ELF-1 (cell line): ENCODE results near the gene TNFRSF14.
A peak's percentile ranks its signal among the peaks of the same experiment; 100 is the strongest.

ENCODE experiments used
- DNase-seq: peaks from one replicate; pipeline ENCODE4 v3.0.0-alpha.2; 2016; ENCODE audit warnings: low read depth, low spot score

Gene TNFRSF14

DNA sequence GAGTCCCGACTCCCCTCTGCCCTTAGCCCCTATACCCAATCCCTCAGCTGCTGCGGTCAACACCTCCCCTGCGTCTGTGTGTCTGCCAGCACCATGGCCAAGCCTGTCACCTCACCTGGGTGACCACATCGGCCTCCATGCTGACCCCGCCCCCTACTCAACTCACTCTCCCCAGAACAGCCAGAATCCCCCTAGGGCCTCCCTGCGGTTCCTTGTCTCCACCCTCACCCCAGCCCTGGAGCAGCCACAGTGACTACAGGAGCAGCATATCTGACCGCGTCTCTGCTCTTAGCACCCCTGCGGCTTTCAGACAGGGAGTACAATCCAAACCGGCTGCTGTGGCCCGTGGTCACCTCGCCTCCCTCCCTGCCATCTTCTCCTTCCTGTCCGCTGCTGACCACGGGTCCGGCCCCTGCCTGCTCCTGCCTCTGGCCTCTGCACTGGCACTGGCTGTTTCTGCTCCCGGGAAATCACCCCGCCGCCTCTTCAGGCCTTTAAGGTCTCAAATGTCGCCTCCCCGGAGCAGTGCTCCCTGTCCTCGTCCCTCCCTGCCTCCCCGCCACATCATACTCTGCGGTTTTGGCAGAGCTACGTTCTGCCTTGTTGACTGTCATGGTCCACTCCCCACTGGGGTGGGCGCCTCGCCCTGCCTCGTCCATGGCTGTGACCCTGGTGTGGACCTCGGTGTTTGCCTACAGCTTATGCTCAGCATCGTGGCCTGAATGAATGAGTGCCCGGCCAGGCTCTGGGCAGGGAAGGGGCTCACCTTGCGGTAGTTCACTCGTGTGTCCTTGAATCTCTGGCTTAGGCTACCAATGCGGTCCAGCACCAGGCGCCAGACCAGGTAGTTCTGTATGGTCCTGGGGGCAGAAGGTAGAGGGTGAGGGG, 41.5 kb downstream of the TNFRSF14 start:
- no peak for DNase-seq

DNA sequence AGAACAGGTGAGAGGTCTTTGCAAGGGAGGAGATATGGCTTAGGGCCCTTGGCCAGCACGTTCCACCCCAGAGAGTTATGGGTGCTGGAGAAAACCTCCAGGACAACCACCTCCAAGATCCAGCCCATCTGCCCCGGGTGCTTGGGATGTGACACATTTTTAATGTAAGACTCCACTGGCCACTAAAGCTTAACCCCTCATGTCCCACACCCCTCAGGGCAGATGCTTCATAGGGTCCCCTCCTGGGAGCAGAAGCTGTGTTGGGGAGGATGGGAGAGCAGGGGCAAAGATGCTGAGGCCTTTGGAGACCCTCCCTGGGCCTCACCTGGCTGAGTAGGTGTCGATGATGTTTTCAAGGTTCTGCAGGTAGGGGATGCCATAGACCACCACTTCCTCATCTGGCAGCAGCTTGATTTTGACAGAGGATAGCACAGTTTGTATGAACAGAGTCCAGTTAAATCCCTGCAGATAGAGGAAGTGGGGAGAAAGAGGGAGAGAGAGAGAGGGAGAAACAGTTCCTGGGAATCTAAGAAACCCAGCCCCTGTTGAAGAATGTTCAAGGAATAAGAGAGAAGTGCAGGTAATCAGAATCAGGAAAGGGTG, 42.3 kb downstream of the TNFRSF14 start:
- DNase-seq, result no peak

DNA sequence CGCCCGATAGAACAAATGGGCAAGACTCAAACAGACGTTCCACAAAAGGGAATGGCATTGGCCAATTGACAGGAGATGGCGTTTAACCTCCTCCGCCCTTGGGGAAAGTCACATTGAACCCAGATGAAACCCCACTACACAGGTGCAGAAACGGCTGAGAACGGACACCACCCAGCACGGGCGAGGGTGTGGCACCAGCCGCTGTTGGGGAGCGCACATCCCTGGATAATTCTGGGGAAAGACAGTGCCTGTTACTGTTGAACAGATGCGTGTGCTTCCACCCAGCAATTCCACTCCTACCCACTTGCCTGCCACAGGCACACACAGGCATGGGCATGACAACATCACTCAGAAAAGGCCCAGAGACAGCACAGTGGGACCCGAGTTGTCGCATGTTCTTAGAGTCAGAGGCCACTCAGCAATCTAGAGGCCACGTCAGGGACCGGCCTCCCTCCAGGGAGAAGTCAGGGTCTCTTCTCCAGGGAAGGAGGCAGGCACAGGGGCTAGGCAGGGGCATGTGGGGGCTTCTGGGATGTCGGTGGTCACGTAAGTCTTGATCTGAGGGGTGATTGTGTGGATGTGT, 45.6 kb downstream of the TNFRSF14 start:
- DNase-seq, result no peak

DNA sequence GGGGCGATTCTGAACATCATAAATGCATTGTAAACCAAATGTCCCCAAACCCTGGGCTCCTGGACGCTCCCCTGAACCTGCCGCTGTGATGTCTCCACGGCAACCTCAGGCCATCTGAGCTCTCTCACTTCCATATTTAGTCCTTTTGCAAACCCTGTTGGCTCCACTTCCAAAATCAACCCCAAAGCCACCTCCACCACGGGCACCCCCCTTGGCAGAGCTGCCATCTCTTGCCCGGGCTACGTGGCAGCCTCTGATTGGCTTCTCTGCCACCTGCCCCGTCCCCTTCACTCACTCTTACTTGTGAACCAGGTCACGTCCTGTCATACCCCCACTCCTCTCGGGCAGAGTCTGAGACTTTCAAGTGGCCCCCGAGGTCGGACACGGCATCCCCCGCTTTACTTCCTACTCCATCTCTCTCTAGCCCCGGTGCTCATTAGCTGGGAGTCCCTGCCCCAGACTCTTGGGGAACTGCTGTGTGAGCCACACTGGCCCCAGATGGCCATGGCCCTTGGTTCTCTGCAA, 46.2 kb downstream of the TNFRSF14 start:
- DNase-seq, result no peak

DNA sequence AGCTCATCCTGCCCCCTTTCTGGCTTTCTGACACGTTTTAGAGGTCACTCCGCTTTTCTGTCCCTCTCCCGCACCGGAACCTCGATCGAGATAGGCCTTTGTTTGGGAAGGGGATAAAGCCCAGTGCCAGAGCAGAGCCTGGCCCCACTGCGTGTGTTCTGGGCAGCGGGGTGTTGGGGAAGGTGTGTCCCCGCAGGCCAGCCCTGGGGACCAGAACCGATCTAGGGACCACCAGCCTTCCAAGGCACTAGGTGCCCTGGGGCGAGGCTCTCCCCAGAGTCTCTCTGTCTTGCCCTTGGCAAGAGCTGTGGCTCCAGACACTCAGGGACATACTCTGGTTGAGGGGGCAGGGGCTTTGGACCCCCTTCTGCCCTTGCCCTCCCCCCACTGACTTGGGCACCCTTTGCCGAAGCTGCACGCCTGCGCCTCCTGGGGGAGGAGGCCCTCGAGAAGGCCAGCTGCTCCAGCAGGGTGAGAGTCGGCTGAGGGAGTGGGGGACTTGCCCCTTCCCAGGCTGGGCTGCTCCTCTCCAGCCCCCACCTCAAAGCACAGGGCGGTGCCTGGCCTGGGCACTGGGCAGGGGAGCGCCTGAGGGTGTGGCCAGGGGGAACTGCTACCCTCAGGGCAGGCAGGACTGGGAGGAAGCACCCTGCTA, 46.8 kb downstream of the TNFRSF14 start:
- no peak for DNase-seq

DNA sequence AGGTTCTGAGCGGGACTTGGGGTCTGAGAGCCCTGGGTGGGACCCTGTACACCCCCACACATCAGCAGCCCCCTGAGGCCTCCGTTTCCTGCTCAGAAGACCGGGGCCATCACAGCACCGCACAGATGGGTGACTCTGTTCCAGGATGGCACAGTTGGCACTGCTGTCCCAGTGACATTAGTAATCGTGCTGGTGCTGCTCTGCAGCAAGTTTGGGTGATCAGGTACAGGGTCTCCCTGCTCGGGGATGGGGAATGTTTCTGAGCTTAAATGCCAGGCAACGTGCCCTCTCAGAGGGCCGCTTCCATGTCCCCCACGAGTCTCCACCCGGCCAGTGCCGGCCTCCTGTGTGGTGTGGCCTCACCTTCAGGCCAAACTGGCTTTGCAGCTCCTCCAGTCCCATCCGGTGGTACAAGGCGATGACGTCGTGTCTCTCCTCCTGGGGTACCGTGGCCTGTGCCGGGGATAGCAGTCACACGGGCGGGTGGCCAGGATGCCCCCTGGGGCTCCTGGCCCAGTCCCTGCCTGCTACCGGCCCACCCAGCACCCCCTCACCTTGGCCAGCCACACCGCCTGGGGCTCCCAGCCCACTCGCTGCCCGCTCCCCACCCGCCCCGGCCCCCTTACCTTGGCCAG, 47.5 kb downstream of the TNFRSF14 start:
- DNase-seq, result no peak

DNA sequence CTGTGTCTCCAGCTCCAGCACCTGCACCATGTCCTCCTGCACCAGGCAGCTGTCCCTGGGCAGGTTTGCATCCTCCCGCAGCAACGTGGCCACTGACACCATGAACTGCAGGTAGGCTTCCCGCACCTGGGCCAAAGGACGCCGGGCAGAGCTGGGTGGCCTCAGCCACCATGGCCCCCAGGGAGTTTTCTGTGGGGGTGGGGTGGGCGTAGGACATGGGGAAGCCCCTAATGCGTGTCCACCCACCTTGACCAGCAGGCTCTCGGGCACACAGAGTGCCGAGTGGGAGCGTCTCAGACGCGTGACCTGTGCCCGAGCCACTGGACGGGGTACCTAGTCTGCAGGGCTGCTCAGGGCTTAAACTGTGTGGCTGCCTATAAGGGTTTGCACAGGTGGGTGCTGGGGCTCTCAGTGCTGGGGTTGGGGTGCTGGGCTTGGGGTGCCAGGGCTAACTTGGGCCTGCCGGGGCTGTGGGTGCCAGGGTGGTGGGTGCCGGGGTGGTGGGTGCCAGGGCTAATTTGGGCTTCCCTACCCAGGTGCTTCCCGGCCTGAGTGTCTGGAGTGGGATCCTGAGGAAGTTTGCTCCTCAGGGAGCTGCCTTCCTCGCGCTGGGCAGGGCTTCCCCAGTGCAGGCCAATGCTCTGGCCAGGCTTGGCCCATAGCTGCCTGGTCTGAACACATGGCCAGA, 48.1 kb downstream of the TNFRSF14 start:
- no peak for DNase-seq

DNA sequence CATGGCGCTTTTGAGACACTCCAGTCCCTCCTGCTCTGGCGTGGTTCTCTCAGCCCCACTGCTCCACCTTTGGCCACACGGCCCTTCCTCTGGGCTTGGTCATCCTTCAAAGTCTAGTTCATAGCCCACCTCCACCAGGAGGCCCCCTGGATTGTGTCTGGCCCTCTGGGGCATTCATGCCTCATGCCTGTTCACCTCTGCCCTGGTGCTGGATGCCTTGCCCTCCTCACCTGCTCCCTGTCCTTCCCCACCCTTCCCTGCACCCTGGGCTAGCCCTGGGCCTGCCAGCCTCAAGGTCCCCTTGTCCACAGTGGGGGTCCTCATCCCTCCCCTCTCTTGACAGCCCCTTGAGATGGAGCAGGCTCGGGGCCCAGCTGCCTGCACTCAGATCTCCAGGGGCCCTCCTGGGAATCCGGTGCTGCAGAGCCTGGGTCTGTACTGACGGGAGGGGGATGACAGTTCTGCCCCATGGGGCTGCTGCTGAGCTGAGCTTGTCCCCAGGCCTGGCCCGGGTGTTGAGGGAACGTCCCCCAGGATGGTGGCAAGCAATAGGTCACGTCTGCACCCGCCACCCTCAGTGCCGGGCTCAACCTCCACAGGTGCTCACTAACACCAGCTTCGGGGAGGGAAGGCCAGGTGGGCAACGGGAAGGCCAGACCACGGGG, 48.8 kb downstream of the TNFRSF14 start:
- no peak for DNase-seq

DNA sequence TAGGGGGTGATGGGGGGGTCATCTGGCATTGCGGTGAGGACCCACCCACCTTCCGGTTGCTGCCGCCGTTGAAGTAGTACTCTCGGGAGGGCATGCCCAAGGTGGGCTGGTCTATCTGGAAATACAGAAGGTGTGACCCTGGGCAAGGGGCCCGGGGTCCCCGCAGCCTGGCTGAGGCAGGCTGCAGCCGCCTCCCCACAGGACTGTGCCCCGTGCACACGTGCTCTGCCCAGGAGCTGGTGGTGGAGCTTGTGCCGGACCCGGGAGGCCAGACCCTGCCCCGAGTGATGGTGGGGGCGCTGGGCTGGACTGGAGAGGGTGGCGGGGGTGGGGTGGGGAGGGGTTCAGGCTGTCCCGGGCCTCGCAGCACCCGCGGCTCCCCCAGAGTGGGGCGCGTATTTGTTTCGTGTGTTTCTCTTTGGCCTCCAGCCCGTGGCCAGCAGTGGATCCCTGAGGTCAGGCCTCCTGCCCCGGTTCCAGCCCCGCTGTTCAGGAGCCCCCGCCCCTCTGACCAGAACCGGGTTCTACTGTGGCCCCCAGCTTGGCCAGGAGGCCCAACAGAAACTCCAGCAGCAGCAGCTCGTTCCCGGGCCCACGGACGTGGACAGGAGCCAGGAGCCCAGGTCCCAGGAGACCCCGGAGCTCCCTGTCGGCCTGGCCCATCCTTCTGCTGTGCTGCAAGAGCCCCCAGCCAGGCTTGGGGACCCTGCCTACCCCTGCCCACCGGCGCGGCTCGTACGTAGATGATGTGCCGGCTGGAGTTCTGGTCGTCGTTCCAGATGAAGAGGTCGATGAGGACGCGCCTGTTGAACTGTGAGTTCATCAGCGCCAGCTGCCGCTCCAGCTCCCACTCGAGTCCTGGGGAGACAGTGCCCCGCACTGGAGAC, 49.6 kb downstream of the TNFRSF14 start:
- no peak for DNase-seq

DNA sequence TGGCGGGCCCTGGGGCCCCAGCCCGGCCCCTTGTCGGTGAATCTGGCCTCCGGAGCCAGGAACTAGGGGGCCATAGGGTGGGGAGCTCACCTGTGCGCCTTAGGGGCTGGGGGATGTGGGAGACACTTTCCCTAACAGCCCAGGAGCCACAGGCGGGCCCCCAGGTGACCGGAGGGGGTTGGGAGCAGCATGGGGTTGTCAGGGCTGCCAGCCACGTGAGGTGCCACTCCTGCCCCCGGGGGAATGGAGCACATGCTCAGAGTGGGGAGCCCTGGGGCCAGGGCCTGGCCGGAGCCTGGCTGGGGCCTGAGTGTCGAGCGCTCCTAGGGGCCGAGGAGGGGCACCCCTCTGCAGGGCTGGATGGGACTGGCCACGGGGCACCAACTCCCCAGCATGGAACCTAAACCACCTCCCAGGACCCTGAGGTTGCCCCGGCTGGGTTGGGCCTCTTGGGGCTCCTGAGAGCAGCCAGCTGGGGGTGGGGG, 50.3 kb downstream of the TNFRSF14 start:
- DNase-seq, result no peak

DNA sequence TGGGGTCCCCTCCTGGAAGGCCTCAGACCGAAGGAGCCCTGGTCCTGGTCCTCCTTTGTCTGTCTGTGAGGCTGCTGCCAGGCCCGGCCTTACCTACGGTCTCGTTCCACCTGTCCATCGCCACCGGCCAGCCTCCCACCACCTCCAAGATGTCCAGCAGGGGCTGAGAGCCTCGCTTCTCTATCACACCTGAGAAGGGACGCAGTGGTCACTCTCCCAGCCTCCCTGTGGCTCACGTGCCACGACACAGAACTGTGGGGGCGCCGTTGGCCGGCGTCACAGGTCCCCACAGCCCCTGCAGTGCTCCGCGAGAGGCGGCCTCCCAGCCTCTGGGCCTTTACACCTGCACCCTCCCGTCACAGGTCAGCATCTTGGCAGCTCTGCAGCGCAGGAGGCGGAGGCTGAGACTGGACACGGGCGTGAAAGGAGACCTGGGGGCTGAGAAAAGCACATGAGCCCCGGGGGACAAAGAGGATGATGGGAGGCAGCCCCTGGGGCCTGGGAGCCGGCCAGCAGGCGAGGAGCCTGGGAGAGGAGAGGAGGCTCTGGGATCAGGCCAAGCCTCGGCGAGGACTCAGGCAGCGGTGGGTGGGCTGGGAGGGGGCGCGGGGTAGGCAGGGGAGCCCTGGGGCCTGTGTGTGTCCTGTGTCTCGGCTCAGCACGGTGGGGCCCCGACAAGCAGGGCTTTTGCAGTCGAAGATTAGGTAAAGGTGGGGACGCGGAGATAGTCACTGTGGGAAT, 50.9 kb downstream of the TNFRSF14 start:
- no peak for DNase-seq

DNA sequence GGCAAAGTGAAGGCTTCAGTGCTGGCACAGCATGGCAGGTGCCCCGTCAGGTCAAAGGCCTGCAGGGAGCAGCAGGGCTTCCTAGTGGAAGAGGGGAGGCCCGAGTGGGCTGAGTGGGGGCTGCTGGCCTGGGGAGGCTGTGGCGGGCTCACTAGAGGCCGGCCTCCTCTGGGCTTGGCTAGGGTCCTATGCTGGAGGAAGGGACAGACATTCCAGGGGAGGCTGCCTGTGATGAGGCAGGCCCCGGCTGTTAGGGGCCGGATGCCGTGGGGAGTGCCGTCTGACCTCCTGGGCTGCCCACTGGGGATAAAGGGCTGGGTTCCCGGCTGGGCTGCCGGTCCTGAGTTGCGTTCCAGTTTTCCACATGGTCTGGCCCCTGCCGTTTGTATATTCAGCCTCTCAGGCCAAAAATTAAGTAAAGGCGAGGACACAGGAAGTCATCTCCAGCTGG, 51.5 kb downstream of the TNFRSF14 start:
- no peak for DNase-seq

DNA sequence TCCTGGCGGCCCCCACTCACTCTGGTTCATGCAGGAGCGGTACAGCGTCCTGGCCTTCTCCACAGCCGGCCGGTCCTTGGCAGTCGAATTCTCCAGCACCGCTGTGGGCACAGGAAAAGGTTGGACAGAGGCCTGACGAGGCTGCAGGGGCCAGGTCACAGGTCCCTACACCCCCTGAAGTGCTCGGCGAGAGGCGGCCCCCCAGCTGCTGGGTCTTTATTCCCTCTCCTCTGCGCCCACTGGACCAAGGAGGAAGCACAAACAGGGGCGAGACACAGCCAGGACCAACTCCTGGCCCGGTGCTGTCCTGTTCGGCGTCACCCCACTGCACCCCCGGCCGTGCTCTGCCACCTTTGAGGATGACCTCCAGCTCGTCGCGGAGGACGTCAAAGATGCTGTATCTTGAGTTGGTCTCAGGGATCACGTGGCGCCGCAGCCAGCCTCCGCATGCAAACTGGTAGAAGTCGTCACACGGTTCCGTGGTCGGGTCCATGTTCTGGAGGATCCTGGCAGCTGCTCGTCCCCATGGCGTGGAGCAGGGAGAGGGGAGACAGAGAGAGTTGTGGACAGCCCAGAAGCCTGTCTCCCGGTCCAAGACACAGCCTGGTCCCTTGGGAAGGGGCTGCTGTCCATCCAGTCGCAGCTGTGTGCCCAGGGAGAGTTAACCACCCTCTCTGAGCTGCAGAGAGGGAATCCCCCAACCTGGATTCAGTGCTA, 53.3 kb downstream of the TNFRSF14 start:
- no peak for DNase-seq

DNA sequence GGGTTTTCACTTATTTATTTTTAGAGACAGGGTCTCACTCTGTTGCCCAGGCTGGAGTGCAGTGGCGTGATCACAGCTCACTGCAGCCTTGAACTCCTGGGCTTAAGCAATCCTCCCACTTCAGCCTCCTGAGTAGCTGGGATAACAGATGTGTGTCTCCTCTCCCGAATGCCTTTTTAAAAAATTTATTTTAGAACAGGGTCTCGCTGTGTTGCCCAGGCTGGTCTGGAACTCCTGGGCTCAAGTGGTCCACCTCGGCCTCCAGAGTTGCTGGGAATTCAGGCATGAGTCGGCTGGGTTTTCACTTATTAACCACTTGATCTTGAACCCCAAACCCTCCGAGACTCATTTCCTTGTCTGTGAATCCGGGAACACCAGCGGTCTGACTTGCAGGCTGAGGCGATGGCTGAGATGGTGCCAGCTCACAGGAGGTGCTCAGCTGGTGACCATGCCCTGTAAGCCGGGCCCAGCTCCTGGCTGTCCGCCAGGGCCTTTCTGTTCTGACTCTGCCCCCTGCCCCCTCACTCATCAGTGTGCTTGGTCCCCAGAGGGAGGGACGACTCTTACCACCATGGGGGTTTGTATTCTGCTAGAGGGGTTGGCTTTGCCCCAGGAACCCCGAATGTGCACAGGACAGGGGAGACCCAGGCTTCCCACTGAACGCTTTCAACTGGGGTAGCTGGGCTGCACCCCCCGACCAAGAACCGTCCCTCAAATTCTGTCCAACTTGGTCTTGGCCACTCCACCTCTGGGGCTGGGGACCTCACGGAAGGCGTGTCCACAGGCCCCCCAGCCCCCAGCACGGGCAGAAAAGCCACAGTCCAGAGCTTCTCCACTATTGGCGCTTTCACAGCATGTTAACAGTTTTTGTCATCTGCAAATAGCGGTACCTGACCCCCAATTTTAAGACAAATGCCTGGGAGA, 54.1 kb downstream of the TNFRSF14 start:
- no peak for DNase-seq

DNA sequence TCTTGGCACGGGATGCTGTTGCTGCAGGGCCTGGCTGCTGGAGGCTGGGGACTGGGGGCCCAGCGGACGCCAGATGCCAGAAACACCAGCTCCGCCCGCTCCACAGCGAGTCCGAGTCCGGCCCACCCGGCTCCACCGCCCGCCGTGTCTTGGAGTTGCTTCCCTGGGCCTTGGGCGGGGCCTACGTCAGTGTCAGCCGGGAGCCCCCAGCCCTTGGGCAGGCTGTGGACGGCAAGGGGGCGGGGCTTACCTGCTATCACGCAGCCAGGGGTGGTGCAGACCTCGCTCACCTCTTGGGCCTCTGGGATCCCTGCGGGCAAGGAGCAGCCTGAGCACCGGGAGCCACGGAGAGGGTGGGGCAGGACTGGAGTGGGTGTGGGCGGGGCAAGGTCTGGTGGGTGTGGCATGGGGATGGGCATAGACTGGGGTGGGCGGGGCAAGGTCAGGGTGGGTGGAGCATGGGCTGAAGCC, 54.9 kb downstream of the TNFRSF14 start:
- peak; percentile 86 for DNase-seq

DNA sequence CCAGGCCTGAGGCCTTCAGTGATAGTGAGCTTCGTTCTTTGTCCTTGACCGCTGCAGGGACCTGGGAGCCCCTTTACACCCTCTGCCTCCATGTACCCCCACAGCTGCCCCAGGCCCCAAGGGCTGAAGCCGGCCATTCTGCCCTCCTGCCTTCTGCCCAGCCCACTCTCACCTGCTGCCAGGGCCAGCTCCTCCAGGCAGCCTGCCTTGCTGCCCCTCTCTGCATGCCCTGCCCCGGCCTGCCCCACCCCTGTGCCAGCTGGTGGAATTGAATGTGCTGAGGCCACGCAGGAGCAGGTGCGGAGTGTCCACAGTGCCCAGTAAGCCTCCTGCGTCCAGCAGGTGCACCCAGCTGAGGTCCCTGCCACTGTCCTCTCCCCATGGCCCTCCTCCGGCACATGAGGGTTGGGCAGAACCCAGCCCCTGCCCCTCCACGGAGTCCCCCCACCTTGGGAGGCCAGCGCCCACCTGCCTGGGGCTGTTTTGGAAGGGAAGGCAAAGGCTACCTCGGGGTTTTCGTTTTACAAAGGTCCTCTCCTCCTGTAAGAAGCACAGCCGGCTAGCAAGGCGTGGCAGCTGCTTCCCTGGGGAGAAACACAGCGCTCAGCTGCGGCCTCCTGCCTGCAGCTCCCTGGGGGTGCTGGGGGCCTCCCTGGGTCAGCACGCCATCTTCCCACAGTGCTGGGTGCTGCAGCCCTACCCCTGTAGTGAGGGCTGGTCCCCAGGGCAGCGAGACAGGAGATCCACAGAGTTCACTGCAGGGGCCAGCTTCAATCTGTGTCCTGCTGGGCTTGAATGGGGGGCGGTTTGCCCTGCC, 55.7 kb downstream of the TNFRSF14 start:
- no peak for DNase-seq
